GM12891 (cell line): ENCODE results near the gene RARRES1.

Experiments used
- PAX5 ChIP-seq: IDR thresholded peaks from 2 replicates; pipeline ENCODE4 v1.6.1; 2011; ENCODE audit warnings: low read length, moderate library complexity, mild to moderate bottlenecking; ENCODE audit not compliant: insufficient read depth, severe bottlenecking
- POLR2A ChIP-seq: IDR thresholded peaks from 2 replicates; pipeline ENCODE4 v1.6.1; 2011; ENCODE audit warnings: low read depth, low read length, control low read depth
- POLR2AphosphoS5 ChIP-seq: IDR thresholded peaks from 2 replicates; pipeline ENCODE4 v1.6.1; 2011; ENCODE audit warnings: low read depth, low read length, control low read depth
- POU2F2 ChIP-seq: IDR thresholded peaks from 2 replicates; pipeline ENCODE4 v1.6.1; 2011; ENCODE audit warnings: low read depth, mild to moderate bottlenecking, control low read depth, low read length, moderate library complexity
- SPI1 ChIP-seq: IDR thresholded peaks from 2 replicates; pipeline ENCODE4 v1.6.1; 2011; ENCODE audit warnings: low read depth, low read length, control low read depth
- TAF1 ChIP-seq: IDR thresholded peaks from 2 replicates; pipeline ENCODE4 v1.6.1; 2011; ENCODE audit warnings: low read depth, low read length, control low read depth

GRCh38 chr3:158723991-158724390, 8.3 kb downstream of the RARRES1 start:
- TF ChIP-seq POLR2AphosphoS5 (no peak), POU2F2 (no peak), POLR2A (no peak), TAF1 (no peak), SPI1 (no peak), PAX5 (no peak)
